ENCODE results near the gene GPR142.

- TF ChIP-seq, protein P1, sequence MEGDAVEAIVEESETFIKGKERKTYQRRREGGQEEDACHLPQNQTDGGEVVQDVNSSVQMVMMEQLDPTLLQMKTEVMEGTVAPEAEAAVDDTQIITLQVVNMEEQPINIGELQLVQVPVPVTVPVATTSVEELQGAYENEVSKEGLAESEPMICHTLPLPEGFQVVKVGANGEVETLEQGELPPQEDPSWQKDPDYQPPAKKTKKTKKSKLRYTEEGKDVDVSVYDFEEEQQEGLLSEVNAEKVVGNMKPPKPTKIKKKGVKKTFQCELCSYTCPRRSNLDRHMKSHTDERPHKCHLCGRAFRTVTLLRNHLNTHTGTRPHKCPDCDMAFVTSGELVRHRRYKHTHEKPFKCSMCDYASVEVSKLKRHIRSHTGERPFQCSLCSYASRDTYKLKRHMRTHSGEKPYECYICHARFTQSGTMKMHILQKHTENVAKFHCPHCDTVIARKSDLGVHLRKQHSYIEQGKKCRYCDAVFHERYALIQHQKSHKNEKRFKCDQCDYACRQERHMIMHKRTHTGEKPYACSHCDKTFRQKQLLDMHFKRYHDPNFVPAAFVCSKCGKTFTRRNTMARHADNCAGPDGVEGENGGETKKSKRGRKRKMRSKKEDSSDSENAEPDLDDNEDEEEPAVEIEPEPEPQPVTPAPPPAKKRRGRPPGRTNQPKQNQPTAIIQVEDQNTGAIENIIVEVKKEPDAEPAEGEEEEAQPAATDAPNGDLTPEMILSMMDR (IDR thresholded peaks at IDR 0.05; ENCODE audit: borderline replicate concordance, extremely low read depth, low read length, poor library complexity, severe bottlenecking): no peak
- TF ChIP-seq EZH2 (IDR thresholded peaks at IDR 0.05; ENCODE audit: borderline replicate concordance, low read depth, low read length, severe bottlenecking): no peak
Measured at GRCh38 chr17:74413491-74413890, 46.2 kb downstream of the GPR142 start.
